HG03442 (cell line): ENCODE results near the gene MEDAG.

Source experiments
- ATAC-seq: cut with Tn5 transposase; IDR thresholded peaks from one replicate; pipeline ENCODE4 v1.9.1; 2021; ENCODE audit warnings: mild to moderate bottlenecking, moderate library complexity; ENCODE audit not compliant: unreplicated experiment

Gene MEDAG

DNA sequence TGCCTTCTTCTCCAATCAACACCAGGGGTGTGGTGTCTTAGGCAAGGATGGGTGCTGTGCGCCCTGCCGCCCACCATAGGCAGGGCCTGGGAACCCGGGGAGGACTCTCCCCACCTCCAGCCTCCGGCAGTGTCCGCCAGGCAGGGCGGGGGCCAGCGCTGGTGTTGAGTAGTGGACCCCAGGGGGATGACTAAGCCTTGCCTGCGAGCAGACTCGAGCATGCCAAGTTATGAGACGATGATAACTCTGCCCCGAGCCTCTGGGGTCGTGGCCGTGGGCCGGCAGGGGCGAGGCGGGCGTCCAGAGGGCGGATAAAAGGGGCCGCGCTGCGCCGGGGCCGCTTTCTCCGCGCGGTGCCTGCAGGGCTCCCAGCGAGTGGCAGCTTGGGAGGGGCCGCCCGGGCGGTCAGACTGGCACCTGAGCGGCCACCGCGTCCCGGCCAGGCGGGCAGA is at the start of gene MEDAG:
TSS of gene MEDAG (plus strand) at position 340 of the 452 bp plus-strand sequence. CDS start 245 bp downstream, outside the sequence.
- no peak for ATAC-seq

DNA sequence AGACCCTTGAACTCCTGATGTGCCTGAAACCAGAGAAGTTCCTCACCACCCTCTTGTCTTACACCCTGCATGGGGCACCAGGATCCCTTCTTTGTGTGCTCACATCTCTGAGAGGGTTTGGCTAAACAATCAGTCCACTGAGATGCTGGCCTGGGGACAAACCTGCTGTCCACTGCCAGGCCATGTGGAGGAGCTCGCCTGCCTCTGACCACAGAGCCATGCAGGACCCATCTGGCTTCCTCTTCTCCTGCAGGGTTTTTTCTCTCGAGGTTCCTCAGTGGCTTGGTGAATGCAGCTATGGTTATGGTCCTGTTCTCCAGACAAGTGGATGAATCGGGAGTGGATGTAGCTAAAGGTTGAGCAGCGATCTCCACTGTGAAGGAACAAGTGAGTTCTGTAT is 49.1 kb upstream of the MEDAG start:
- no peak for ATAC-seq

DNA sequence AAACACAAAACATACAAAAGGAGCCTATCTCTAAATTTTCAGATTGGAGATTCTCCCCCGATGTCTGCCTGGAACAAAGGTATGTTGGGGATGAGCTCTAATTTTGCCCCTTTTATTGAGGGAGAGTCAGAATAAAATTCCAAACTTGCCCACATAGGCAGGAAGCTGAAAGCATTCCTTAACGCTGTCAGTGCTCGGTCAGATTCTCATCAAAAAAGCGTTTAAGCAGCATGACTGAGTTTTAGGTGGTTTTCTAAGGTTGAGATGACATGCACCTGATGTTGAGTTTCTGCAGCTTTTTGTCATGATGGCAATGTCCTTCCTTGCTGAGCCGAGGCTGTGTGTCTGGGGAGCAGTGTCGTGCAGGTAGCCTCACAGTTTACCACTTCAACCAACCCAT is 48.4 kb upstream of the MEDAG start:
- ATAC-seq: no peak

DNA sequence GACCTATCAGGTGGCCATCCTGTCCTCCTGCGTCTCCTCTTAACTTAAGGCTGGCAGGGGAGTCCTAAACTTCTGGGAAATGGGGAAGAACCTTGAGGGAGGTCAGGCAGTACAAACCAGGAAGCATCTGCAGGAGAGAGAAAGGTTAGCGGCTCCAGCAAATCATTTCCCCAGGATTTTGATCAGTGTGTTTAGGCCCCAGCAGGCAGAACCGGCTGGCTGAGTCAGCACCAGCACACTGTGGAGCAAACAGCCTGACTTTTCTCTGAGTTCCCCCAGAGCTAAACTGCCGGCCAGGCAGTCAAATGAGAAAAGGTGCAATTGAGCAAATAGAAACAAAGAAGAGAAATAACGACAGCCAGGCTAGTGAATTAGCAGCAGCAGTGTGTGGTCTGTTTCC is 46.7 kb upstream of the MEDAG start:
- ATAC-seq: no peak

DNA sequence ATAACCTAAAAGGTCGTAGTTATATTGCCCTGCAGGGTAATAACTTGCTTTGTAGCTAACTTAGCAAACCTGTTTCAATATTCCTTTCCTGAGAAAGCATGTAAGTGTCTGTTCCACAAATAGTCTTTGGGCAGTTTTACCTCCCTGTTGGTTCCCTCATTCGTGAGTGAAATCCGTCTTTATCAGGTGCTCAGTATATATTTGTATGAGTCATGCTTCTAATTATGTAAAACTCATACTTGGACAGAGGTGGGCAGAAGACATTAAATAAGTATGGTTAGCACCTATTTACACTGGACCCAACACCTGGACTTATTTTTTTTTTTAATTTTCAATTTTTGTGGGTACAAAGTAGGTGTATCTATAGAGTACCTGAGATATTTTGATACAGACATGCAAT is 44.9 kb upstream of the MEDAG start:
- no peak for ATAC-seq

DNA sequence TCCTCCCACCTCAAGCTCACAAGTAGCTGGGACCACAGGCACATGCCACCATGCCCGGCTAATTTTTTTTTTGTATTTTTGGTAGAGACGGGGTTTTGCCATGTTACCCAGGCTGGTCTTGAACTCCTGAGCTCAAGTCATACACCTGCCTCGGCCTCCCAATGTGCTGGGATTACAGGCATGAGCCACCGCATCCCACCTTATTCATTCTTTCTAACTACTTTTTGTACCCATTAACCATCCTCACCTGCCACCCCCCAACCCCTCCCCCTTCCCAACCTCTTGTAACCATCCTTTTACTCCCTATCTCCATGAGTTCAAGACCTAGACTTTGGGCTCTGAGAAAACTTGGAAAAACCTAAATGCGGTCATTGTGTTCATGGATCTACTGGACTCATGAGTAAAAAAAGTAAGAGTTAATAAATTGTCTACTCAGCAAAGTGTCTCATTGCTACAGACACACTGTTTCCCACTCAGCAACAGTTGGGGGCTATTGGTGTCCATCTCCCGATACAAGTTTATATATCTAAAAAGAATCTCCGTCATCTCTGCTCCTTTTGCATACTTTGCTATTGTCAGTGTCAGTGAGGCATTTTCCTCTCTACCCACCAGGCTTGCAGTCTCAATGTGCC is 44.1 kb upstream of the MEDAG start:
- no peak for ATAC-seq

DNA sequence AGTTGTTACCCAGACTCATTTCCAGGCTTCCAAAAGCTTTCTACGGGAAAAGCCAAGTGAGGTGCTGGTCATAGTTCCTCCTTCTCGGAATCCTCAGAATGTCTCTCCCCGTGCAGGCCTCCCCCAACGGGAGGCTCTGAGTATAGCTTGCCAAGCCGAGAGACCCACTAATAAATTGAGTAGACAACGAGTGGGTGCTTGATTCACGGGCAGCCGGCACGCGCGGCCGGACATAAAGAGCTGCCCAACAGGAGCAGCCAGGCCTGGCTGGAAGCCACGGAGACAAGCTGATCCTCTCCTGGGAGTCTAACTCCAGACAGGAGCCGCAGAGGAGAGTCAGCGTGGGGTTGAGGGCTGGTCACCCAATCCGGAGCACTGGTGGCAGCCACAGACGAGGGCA is 43.4 kb upstream of the MEDAG start:
- ATAC-seq: no peak

DNA sequence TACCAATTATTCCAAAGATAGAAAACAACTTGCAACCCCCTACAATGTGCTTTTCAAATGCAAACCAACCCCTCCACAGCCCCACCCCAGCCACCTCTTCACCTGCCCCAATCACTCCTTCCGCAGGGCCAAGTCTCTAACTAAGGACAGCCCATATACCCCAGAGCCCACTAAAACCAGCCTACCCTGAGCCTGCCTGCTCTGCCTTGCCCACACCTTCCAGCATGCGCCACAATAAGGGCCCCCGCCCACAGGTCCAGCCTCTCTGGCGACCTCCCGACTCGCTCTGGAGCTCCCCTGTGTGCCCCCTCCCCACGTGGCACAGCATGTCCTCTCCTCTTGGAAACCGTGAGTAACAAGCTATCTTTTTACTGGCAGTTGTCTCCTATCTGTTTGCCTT is 42.8 kb upstream of the MEDAG start:
- no peak for ATAC-seq

DNA sequence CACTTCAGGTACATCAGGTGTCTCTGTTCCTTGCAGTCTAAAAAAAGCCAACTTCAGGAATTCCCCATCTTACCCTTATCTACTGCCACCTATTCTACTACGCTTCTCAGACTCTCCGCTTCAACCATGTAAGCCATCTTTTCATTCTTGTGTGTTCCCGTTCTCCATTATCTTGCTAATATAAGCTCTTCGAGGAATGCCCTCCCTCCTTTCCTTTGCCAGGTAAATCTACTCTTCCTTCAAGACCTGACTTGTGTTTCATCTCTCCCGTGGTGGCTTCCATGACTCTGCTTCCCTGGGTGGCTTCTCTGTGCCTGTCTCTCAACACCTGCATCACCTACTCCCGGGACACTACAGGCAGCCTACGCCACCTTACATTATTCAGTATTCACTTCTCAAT is 42.3 kb upstream of the MEDAG start:
- ATAC-seq: no peak

DNA sequence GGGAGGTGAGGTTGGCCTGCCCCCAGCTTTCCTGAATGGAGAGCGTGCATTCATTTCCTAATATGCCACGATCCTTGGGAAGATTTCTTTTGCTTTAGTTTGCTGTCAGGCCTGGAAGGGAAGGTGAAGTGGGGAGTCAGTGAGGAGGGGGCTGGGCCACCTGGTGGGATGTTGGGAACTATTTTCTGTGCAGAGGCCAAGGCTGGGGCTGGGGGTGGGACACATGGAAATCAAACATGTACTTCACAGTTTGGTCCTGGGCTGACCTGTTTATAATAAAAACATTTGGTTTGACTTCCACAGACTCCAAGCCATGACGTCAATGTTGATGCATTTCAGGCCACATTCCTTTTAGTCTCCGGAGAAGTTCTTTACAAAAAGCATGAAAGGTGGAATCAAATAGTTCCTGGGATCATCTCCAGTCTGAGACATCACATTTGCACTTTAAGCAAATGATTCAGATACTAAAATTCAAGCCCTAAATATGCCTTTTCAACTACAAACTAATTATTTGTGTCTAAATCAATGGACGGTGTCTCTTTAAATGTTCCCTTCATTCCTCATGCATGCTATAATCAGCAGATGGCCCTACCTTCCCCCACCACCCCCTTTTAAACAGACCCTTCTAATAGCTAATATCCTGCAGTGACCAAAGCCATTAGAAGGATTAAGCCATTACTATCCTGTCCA is 41.5 kb upstream of the MEDAG start:
- no peak for ATAC-seq

DNA sequence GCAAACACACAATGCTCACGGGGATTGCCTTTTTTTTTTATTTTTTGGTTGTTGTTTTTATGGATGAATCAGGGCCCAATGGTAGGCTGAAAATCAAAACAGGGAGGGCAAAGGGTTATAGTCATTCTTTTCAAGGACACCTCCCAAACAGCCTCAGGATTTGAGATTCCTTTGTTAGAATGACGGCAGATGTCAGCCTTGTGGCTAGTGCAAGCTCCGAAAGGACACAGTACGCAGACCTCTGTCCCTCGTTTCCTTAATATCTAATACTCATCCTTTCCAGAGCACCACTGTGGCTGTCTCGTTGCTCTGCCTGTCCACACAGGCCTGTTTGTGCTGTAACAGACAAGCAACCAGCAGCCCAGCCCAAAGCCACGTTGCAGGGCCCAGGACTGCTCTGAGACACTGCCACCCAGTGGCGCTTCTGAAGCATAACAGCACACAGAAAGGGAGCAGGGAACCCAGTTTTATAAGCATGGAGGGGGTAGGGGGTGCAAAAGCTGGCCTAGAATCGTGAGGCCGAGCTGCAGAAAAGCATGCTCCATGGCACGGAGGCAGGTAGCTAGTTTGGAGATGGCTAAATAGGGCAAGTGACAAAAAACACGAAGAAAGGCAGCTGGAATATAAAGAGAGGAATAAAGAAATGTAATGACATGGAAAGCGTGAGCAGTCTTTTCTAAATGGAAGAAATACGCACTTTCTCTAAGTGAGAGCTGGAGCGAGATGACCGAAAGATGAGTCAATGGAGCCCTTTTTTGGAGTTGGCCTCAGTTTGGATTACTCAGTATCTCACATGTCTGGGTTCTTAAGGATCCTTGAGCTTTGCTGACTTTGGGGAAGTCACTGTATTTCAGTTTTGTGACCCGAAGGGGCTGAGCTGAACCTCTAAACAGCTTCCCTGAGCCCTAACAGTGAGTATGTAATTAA is 40.7 kb upstream of the MEDAG start:
- peak; percentile 92 for ATAC-seq

DNA sequence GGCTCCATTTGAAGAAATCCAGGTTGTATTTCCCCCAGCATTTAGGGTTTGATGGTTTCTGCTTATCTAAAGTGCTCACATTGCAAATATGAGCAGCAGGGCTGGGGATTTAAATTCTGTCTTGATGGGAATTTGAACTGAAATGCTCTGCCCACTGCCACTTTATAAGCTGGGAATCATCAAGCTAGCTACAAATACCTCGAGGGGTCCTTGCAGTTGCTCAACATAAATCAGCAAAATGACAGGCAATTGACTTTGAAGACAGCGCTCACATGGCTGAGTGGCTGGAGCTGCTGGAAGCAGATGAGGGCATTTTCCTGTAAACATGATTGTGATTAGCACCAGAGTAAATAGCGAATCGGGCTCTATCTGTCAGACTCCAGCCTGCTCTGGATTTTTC is 39.4 kb upstream of the MEDAG start:
- ATAC-seq: no peak

DNA sequence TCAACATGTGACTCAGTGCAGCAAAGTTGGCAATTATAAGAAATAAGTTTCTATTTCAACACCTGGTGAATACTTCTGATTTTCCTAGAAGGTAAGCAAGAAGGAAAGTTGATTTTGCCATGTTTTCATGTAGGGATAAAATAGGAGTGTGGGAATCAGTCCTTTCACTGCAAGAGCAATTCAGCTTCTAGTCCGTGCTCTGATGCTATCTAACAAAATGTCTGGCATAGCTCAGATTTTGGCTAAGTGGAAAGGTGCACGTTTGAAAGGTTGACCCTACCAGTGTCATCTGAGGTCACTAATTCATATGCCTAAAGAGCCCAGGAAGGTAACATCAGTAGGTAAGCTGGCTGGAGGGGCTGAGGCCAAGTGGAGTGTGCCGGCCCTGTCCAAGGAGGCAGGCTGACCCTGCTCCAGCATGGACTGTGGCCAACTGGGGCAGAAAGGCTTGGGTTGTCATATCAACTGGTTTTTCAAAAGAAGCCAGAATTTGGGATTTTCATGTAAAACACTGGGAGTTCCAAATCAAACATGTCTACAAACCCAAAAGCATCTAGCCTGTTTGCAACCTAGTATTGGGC is 38.9 kb upstream of the MEDAG start:
- ATAC-seq: no peak

DNA sequence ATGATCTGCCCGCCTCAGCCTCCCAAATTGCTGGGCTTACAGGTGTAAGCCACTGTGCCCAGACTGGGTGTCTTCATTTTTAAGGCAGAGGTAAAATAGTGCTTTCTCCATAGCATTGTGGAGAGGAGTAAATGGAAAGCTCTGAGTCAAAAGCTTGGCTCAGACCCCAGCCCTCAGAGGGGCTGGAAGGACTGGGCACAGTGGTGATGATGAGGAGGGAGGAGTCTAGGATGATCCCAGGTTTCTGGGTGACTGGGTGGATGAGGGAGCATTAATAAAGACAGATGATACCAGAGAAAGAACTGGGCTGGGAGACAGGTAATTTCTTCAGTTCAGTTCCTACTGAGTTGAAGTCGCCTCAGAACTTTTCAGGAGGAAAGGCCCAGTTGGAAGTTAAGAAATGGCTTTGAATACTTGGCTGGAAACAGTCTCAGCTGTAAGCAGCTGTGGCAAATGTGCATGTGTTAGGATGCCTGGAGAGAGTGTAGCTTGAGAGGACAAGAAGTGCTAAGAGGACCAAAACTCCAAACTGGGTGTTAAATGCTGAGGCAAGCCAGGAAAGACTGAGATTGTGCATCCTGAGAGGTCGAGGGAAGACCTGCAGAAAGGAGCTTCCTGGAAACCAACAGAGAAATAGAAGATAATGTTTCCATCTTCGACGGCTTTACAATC is 37.1 kb upstream of the MEDAG start:
- no peak for ATAC-seq

DNA sequence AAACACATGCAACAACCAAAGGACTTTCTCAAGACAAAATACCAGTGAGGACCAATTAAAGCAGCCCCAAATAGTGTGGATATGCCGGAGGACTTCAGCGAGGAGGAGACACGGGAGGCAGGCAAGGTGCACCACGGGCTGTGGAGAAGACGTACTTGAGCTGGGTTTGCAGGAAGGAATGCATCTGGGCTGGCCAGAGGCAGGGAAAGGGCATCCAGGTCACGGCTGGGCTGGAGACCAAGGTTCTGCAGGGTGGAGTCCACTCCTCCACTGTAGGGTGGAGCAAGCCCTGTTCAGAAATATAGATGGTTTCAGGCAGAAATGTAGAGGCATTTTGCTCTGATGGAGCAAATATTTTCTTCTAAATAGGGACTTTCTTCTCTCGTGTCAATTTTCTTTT is 36.6 kb upstream of the MEDAG start:
- no peak for ATAC-seq

DNA sequence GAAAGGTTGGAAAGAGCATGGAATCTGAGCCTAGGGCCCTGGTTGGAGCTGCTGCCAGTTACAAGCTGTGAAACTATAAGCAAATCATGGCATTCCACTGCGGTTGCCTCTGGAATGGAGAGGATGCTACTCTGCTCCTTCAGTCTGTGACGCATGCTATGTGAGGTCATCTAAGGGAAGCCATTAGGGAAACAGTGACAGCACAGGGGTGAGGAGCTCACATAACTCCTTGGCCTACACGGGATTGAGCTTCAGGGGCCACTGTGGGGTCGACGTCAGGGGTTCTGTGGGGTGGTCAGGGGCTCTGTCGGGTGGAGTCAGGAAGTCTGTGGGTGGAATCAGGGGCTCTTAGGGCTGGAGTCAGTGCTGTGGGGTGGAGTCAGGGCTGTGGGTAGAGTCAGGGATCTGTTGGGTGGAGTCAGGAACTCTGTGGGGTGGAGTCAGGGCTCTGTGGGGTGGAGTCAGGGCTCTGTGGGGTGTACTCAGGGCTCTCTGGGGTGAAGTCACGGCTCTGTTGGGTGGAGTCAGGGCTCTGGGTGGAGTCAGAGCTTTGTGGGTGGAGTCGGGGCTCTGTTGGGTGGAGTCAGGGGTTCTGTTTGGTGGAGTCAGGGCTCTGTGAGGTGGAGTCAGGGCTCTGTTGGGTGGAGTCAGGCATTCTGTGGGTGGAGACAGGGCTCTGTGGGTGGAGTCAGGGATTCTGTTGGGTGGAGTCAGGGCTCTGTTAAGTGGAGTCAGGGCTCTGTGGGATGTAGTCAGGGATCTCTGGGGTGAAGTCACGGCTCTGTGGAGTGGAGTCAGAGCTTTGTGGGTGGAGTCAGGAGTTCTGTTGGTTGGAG is 35.8 kb upstream of the MEDAG start:
- peak; percentile 46 for ATAC-seq

DNA sequence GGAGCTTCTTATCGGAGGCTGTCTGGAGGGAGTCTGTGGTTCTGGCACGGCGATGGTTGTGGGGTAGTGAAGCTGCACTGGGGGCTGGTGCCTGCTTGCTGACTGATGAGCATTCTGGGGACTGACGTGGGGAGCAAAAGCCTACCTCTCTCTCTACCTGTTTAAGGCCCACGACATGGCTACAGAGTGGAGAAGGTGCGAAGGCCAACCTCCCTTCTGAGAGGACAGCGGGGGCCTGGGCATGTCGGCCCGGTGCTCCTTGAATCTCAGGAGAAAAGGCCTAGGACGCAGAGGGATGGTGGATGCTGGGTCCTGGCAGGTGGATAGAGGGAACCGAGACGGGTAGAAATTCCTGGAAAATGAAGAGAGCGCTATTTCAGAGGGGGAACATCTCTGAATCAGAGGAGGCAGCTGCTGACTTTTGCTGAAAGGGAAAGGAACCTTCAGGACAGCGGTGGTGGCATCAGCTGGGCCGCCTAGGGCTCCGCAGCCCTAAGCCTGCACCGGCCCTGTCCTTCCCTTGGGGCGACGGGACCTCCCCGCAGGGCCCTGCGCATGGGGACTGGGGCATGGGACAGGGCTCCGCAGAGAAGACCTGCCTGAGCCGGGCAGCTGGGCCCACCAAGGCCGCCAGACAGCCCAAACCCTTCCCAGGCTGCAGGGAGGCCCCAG is 35.0 kb upstream of the MEDAG start:
- no peak for ATAC-seq

DNA sequence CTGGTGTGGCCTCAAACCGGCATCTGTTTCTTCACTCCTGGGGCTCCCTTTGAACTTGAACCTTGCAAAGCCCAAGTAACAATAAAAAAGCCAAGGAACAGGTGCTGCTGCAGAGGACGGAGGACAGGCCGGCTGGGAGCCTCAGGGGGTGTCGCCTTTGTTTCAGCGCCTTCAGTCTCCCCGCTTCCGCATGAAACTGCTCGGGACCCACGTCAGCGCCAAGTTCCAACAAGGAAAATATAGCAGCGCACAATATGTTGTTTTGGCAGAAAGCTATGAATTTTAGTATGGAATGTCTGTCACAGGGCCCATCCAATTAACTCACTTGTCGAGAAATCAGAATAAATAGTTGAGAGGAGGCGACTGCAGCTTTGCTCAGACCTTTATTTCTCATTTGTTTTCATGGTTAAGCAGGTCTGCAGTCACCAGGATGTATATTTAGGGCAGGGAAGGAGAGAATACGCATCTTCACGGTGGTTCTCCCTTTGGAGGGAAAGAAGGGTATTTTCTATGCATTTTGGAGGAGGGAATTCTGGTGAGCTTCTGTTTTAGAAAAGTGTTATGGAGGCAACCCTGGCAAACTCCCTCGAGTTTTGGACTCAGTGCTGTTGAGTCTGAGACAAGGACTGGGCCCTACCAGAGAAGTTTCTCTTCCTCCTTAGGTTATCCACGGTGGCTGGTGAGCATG is 34.3 kb upstream of the MEDAG start:
- ATAC-seq: no peak

DNA sequence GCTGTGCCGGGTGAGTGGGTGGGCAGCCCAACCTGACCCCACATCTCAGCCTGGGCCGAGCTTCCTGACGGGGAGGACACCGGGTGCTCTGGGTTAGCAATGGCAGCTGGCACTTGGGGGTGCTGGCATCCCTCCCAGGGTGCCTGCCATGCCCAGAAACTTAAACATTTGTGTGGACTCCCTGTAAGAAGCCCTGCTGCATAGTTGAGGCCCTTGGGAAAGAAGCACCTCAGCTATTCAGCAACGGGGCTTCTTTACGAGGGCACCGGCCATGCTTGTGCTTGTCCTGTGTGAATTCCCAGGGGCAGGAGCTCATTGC is 33.8 kb upstream of the MEDAG start:
- no peak for ATAC-seq
